ENCODE data around the gene TNIK. TPM values are rescaled to one million over a fixed set of nuclear protein-coding genes. Genes with fewer than 3 reads are reported as not detected.

TNIK gene
- total RNA-seq, result 10 to 100 TPM; 32.1 to 39.2 TPM

- Mint-ChIP-seq H3K27me3 (ENCODE audit: low read depth) (no peaks in the 10 kb centered on the region), H3K27ac (peak within 1 kb of the TSS; percentile 84), H3K4me3 (peak within 1 kb of the TSS; percentile 84), H3K36me3 (ENCODE audit: low read depth) (peaks cover 5% of the 10 kb centered on the region), H3K9me3 (ENCODE audit: insufficient read depth) (no peaks in the 10 kb centered on the region), H3K4me1 (ENCODE audit: low read depth) (peaks cover 39% of the 10 kb centered on the region)
- peak; percentile 84 for ATAC-seq
- peak; percentile 96 for DNase-seq
- ChIA-PET CTCF (interaction anchor here (0.6 to 3.5 kb wide), 24 partner anchors 12 to 551 kb away, joined by 3 to 22 read pairs (median 4); no protein-coding TSS in a partner anchor), POLR2A (interaction anchor here (0.6 to 2.4 kb wide), 11 partner anchors 11 to 872 kb away, joined by 3 to 5 read pairs (median 3); partner anchors contain the start of gene RPL22L1)
Observed at GRCh38 chr3:171459942-171460724, at the start of gene TNIK. Gene TNIK (minus strand): TSS chr3:171460405. CDS start chr3:171460063, 342 bp downstream.

GRCh38 chr3:171508676-171509075, 48.5 kb upstream of the TNIK start:
- Mint-ChIP-seq H3K36me3 (ENCODE audit: low read depth) (no peaks in the 10 kb centered on the region), H3K4me1 (ENCODE audit: low read depth) (no peaks in the 10 kb centered on the region), H3K4me3 (no peak overlapping the region), H3K27me3 (ENCODE audit: low read depth) (no peaks in the 10 kb centered on the region), H3K9me3 (ENCODE audit: insufficient read depth) (peaks cover 6% of the 10 kb centered on the region), H3K27ac (no peak overlapping the region)
- DNase-seq (no peak), ATAC-seq (no peak)
- POLR2A ChIA-PET, result interaction anchor here (0.8 kb wide), 1 partner anchor 11 kb away, joined by 3 read pairs; no protein-coding TSS in a partner anchor
- CTCF ChIA-PET, result no interaction called here

GRCh38 chr3:171508206-171508605, 48.0 kb upstream of the TNIK start:
- H3K36me3 Mint-ChIP-seq (ENCODE audit: low read depth), result no peaks in the 10 kb centered on the region
- no peaks in the 10 kb centered on the region for H3K27me3 Mint-ChIP-seq (ENCODE audit: low read depth)
- H3K4me3 Mint-ChIP-seq, result no peak overlapping the region
- CTCF ChIA-PET, result no interaction called here
- H3K27ac Mint-ChIP-seq, result no peak overlapping the region
- DNase-seq (no peak), ATAC-seq (no peak)
- peaks cover 6% of the 10 kb centered on the region for H3K9me3 Mint-ChIP-seq (ENCODE audit: insufficient read depth)
- POLR2A ChIA-PET, result interaction anchor here (0.8 kb wide), 1 partner anchor 11 kb away, joined by 3 read pairs; no protein-coding TSS in a partner anchor
- no peaks in the 10 kb centered on the region for H3K4me1 Mint-ChIP-seq (ENCODE audit: low read depth)

GRCh38 chr3:171506743-171507319, 46.6 kb upstream of the TNIK start:
- DNase-seq (no peak), ATAC-seq (no peak)
- Mint-ChIP-seq H3K36me3 (ENCODE audit: low read depth) (no peaks in the 10 kb centered on the region), H3K4me3 (no peak overlapping the region), H3K4me1 (ENCODE audit: low read depth) (no peaks in the 10 kb centered on the region), H3K9me3 (ENCODE audit: insufficient read depth) (peaks cover 6% of the 10 kb centered on the region), H3K27ac (no peak overlapping the region), H3K27me3 (ENCODE audit: low read depth) (no peaks in the 10 kb centered on the region)
- ChIA-PET CTCF (no interaction called here), POLR2A (no interaction called here)

- no peak overlapping the region for H3K27ac Mint-ChIP-seq
- POLR2A ChIA-PET, result no interaction called here
Observed at GRCh38 chr3:171505822-171506333, 45.7 kb upstream of the TNIK start.

GRCh38 chr3:171504376-171504775, 44.2 kb upstream of the TNIK start:
- CTCF ChIA-PET, result no interaction called here
- Mint-ChIP-seq H3K36me3 (ENCODE audit: low read depth) (no peaks in the 10 kb centered on the region), H3K4me1 (ENCODE audit: low read depth) (peaks cover 7% of the 10 kb centered on the region), H3K4me3 (no peak overlapping the region), H3K27ac (no peak overlapping the region), H3K9me3 (ENCODE audit: insufficient read depth) (peaks cover 6% of the 10 kb centered on the region), H3K27me3 (ENCODE audit: low read depth) (no peaks in the 10 kb centered on the region)
- ATAC-seq, result no peak
- POLR2A ChIA-PET, result no interaction called here
- DNase-seq, result no peak

More at GRCh38 chr3:171505822-171506333, 45.7 kb upstream of the TNIK start:
- H3K4me1 Mint-ChIP-seq (ENCODE audit: low read depth), result no peaks in the 10 kb centered on the region
- no peaks in the 10 kb centered on the region for H3K36me3 Mint-ChIP-seq (ENCODE audit: low read depth)
- no peak for ATAC-seq
- H3K27me3 Mint-ChIP-seq (ENCODE audit: low read depth), result no peaks in the 10 kb centered on the region
- CTCF ChIA-PET, result no interaction called here
- no peak for DNase-seq
- H3K9me3 Mint-ChIP-seq (ENCODE audit: insufficient read depth), result peaks cover 6% of the 10 kb centered on the region
- no peak overlapping the region for H3K4me3 Mint-ChIP-seq

GRCh38 chr3:171503817-171504216, 43.6 kb upstream of the TNIK start:
- no peak for ATAC-seq
- Mint-ChIP-seq H3K9me3 (ENCODE audit: insufficient read depth) (peaks cover 6% of the 10 kb centered on the region), H3K36me3 (ENCODE audit: low read depth) (no peaks in the 10 kb centered on the region), H3K4me3 (no peak overlapping the region), H3K27ac (no peak overlapping the region), H3K27me3 (ENCODE audit: low read depth) (no peaks in the 10 kb centered on the region), H3K4me1 (ENCODE audit: low read depth) (peaks cover 9% of the 10 kb centered on the region)
- no peak for DNase-seq
- ChIA-PET CTCF (no interaction called here), POLR2A (no interaction called here)

- POLR2A ChIA-PET, result no interaction called here
- CTCF ChIA-PET, result no interaction called here
- peaks cover 6% of the 10 kb centered on the region for H3K36me3 Mint-ChIP-seq (ENCODE audit: low read depth)
- H3K4me3 Mint-ChIP-seq, result no peak overlapping the region
- no peak for ATAC-seq
- no peaks in the 10 kb centered on the region for H3K27me3 Mint-ChIP-seq (ENCODE audit: low read depth)
- peaks cover 27% of the 10 kb centered on the region for H3K4me1 Mint-ChIP-seq (ENCODE audit: low read depth)
- no peak overlapping the region for H3K27ac Mint-ChIP-seq
- H3K9me3 Mint-ChIP-seq (ENCODE audit: insufficient read depth), result peaks cover 2% of the 10 kb centered on the region
- no peak for DNase-seq
Observed at GRCh38 chr3:171498921-171499320, 38.7 kb upstream of the TNIK start.

- ATAC-seq, result no peak
- H3K36me3 Mint-ChIP-seq (ENCODE audit: low read depth), result peaks cover 13% of the 10 kb centered on the region
- CTCF ChIA-PET, result no interaction called here
- H3K27me3 Mint-ChIP-seq (ENCODE audit: low read depth), result no peaks in the 10 kb centered on the region
- no peak overlapping the region for H3K4me3 Mint-ChIP-seq
- no peak overlapping the region for H3K27ac Mint-ChIP-seq
- H3K9me3 Mint-ChIP-seq (ENCODE audit: insufficient read depth), result peaks cover 4% of the 10 kb centered on the region
- DNase-seq, result no peak
- POLR2A ChIA-PET, result no interaction called here
- peaks cover 39% of the 10 kb centered on the region for H3K4me1 Mint-ChIP-seq (ENCODE audit: low read depth)
Observed at GRCh38 chr3:171497468-171497867, 37.3 kb upstream of the TNIK start.

GRCh38 chr3:171495413-171495812, 35.2 kb upstream of the TNIK start:
- ATAC-seq (no peak), DNase-seq (no peak)
- H3K27me3 Mint-ChIP-seq (ENCODE audit: low read depth), result no peaks in the 10 kb centered on the region
- H3K27ac Mint-ChIP-seq, result no peak overlapping the region
- peaks cover 53% of the 10 kb centered on the region for H3K4me1 Mint-ChIP-seq (ENCODE audit: low read depth)
- POLR2A ChIA-PET, result no interaction called here
- no peak overlapping the region for H3K4me3 Mint-ChIP-seq
- CTCF ChIA-PET, result interaction anchor here (1.0 to 1.7 kb wide), 4 partner anchors 16 to 329 kb away, joined by 3 to 5 read pairs (median 4); no protein-coding TSS in a partner anchor
- peaks cover 4% of the 10 kb centered on the region for H3K9me3 Mint-ChIP-seq (ENCODE audit: insufficient read depth)
- H3K36me3 Mint-ChIP-seq (ENCODE audit: low read depth), result peaks cover 15% of the 10 kb centered on the region

- ATAC-seq (peak; percentile 85), DNase-seq (peak; percentile 37)
- ChIA-PET CTCF (interaction anchor here (0.7 to 1.7 kb wide), 5 partner anchors 15 to 328 kb away, joined by 3 to 5 read pairs (median 3); no protein-coding TSS in a partner anchor), POLR2A (no interaction called here)
- Mint-ChIP-seq H3K27ac (peak overlapping the region; percentile 92), H3K4me1 (ENCODE audit: low read depth) (peaks cover 48% of the 10 kb centered on the region), H3K27me3 (ENCODE audit: low read depth) (no peaks in the 10 kb centered on the region), H3K36me3 (ENCODE audit: low read depth) (peaks cover 15% of the 10 kb centered on the region), H3K4me3 (peak overlapping the region; percentile 7), H3K9me3 (ENCODE audit: insufficient read depth) (peaks cover 4% of the 10 kb centered on the region)
Observed at GRCh38 chr3:171494457-171495109, 34.4 kb upstream of the TNIK start.
